Measurements from ENCODE around the gene CYB5R3. TPM values are rescaled to one million over a fixed set of nuclear protein-coding genes. Genes with fewer than 3 reads are reported as not detected.
"Not testable (repeated sequence)": the region's sequence is repeated elsewhere in the genome, so short reads cannot be mapped to it uniquely, and the experiment has no call there.

Gene CYB5R3
- polyA plus RNA-seq, 12 donors = 121 to 206 (median 145) TPM; not detected in 1

GRCh38 chr22:42608823-42609361 lies 40.3 kb downstream of the CYB5R3 start:
- DNase-seq = no peak

GRCh38 chr22:42608136-42608822 lies 40.9 kb downstream of the CYB5R3 start:
- DNase-seq = no peak

- not testable (repeated sequence) for DNase-seq
Measured at GRCh38 chr22:42607641-42608040, 41.6 kb downstream of the CYB5R3 start.

GRCh38 chr22:42604403-42604802 lies 44.8 kb downstream of the CYB5R3 start:
- no peak for DNase-seq

- DNase-seq = no peak
Measured at GRCh38 chr22:42603427-42603826, 45.8 kb downstream of the CYB5R3 start.

- no peak for DNase-seq
Measured at GRCh38 chr22:42602470-42602869, 46.7 kb downstream of the CYB5R3 start.

- no peak for DNase-seq
Measured at GRCh38 chr22:42601879-42602465, 47.2 kb downstream of the CYB5R3 start.

GRCh38 chr22:42596863-42597530 lies 52.2 kb downstream of the CYB5R3 start:
- no peak for DNase-seq

GRCh38 chr22:42596336-42596735 lies 52.9 kb downstream of the CYB5R3 start:
- DNase-seq = peak; percentile 71

GRCh38 chr22:42595434-42595833 lies 53.8 kb downstream of the CYB5R3 start:
- no peak for DNase-seq

- DNase-seq = no peak
Measured at GRCh38 chr22:42591987-42592386, 57.2 kb downstream of the CYB5R3 start.

GRCh38 chr22:42587588-42588175 lies 61.5 kb downstream of the CYB5R3 start:
- no peak for DNase-seq

GRCh38 chr22:42586381-42586780 lies 62.8 kb downstream of the CYB5R3 start:
- no peak for DNase-seq

- DNase-seq = no peak
Measured at GRCh38 chr22:42585096-42585495, 64.1 kb downstream of the CYB5R3 start.

- DNase-seq = no peak
Measured at GRCh38 chr22:42584364-42584940, 64.7 kb downstream of the CYB5R3 start.

- no peak for DNase-seq
Measured at GRCh38 chr22:42582987-42583386, 66.2 kb downstream of the CYB5R3 start.

GRCh38 chr22:42581762-42582716 lies 67.2 kb downstream of the CYB5R3 start:
- peak; percentile 81 for DNase-seq

GRCh38 chr22:42581194-42581761 lies 67.9 kb downstream of the CYB5R3 start:
- not testable (repeated sequence) for DNase-seq

GRCh38 chr22:42580040-42580439 lies 69.2 kb downstream of the CYB5R3 start:
- DNase-seq = not testable (repeated sequence)

- no peak for DNase-seq
Measured at GRCh38 chr22:42577623-42578240, 71.5 kb downstream of the CYB5R3 start.

Measured in muscle of arm (tissue), 12 donors.